NCI-H2227 (cell line): ENCODE results near the gene ZNF438.
A peak's percentile ranks its signal among the peaks of the same experiment; 100 is the strongest.
"Not testable (repeated sequence)": the region's sequence is repeated elsewhere in the genome, so short reads cannot be mapped to it uniquely, and the experiment has no call there.

Source experiments
- DNase-seq: peaks from one replicate; lab custom pipeline; 2025; ENCODE audit not compliant: unreplicated experiment; lab: John Stamatoyannopoulos, UW

Gene ZNF438

DNA sequence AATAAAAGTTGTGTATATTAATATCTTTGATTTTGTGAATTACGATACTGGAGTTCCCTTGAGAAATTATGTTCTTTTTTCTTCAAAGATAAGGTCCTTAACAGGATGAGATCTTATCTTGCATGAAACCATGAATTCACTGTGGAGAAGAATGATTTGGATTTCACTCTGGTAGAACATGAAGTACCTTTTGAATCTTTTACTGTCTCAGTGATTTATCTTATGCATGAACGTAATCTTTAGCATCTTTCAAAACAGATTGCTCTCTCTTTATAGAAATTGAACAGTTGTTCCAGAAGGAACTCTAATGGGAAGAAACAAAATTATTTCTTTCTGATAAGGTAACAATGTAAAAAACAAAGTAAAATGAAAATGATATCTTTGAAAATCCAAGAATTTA lies 11.0 kb upstream of the ZNF438 start:
- no peak for DNase-seq

DNA sequence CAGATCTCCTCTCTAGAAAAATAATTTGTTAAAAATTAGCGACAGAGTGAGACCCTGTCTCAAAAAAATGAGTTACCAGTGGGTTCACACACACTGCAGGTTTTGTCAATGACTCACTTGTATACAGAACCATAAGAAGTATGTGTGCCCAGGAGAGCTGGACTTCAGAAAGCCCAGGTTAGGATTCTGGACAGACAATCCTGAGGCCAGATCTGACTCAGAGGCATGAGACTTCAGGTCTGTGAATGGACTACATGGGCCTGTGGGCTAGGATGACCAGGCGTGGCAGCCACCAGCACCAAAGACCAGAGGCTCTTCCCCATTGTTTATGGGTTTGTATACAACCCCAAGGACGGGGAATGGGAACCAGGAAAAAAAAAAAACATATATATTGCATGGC lies 9.3 kb upstream of the ZNF438 start:
- no peak for DNase-seq

DNA sequence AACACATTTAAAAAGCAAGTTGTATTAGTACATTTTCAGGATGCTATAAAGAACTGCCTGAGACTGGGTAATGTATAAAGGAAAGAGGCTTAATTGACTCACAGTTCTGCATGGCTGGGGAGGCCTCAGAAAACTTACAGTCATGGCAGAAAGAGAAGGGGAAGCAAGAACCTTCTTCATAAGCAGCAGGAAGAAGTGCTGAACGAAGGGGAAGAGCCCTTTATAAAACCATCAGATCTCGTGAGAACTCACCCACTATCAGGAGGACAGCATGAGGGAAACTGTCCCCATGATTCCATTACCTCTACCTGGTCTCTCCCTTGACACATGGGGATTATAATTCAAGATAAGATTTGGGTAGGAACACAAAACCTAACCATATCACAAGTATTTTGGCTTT lies 7.3 kb upstream of the ZNF438 start:
- DNase-seq = not testable (repeated sequence)

DNA sequence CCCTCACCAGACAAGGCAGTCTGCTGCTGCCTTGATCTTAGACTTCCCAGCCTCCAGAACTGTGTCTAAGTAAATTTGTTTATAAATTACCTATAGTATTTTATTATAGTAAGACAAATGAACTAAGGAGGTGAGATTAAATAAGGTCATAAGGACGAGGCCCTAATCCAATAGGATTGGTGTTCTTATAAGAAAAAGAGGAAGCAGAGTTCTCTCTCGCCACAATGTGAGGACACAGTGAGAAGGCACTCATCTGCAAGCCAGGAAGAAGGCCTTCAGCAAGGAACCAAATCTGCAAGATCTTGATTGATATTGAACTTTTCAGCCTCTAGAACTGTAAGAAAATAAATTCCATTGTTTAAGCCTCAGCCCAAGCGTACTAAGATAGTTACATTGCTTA lies 6.1 kb upstream of the ZNF438 start:
- no peak for DNase-seq

DNA sequence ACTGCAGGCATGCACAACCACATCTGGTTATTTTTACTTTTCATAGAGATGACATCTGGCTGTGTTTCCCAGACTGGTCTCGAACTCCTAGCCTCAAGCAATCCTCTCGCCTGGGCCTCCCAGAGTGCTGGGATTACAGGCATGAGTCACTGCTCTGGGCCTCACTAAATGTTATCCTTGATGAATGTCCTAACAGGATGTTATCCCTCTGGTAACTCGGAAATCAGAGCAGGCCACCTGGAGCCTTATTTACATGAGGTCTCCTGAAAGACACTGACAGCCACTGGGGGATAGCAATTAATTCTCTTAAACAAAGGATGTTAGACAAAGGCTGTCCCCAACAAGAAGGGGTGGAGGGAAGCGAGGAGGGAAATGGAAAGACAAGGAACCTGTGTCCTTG lies 4.5 kb upstream of the ZNF438 start:
- no peak for DNase-seq

DNA sequence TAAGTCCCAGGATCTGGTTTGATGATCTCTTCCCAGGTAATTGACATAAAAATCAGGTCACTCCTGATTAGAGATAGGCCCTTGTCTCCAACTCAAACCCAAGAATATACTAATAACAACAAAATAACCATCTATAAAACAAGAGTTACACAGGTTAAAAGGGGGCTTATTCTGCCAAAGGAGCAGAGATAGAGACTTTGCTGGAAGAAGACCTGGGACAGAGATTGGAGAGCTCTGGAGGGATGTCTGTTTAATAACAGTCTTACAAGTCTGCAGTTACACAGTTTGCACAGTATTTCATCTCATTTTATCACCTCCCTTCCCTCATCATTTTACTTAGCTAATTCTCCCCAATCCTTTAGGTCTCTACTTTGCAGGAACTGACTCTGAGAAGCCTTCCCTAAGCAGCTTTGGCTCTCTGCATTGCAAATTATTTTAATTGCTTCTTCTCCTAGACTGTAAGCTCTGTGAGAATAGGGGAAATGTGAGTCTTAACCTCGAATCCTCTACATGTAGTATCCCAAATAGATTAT lies 3.7 kb upstream of the ZNF438 start:
- DNase-seq = no peak

DNA sequence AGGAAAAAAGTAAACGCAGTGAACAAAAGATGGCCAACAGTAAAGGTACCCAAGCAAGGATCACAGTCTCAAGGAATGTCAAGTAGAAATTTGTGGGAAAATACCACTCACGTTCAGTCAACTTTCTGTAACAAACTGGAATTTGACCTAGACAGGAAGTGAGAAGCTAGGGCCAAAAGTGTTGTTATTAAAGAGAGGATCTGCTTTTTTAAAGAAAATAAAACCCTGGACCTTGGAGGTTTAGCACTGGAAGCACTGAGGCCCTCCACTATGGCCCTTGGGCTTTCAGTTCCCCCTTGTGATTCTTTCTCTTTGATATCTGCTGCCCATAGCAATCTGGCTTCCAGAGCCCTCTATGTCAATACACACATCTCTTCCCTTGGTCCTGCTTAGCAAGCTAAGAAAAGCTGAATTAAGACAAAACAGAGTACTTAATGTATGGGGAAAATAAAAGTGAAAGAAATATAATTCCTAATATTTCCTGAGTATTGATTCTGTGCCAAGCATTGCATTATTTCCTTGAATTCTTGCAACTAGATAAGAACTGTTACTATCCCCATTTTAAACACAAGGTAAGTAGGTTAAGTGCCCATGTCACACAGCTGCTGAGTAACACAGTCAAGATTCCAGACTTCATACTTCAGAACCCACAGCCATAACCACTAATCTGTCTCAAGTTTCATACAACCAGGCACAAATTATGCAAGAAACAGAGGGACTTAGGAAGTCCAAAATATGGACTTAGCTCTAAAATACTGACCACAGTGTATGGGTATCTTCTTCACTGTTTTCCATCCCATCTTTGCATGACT lies 2.6 kb upstream of the ZNF438 start:
- no peak for DNase-seq

DNA sequence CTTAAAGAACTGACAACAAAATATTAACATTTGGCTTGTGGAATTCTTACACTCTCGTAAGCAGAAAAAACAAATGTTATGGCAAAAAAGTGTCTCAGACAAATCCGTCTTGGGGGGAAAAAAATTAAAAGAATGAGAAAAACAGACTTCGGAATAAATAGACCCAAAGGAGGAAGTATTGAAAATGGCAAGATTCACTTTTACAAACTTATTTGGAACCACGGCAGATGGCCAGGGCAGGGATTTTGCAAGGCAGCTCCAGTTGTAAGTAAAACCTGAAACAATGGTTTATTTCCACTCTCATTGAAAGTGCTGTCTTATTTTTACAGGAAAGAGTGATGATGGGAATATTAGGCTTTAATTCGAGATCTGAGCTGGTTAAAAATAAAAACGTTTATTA lies 1.5 kb upstream of the ZNF438 start:
- no peak for DNase-seq

DNA sequence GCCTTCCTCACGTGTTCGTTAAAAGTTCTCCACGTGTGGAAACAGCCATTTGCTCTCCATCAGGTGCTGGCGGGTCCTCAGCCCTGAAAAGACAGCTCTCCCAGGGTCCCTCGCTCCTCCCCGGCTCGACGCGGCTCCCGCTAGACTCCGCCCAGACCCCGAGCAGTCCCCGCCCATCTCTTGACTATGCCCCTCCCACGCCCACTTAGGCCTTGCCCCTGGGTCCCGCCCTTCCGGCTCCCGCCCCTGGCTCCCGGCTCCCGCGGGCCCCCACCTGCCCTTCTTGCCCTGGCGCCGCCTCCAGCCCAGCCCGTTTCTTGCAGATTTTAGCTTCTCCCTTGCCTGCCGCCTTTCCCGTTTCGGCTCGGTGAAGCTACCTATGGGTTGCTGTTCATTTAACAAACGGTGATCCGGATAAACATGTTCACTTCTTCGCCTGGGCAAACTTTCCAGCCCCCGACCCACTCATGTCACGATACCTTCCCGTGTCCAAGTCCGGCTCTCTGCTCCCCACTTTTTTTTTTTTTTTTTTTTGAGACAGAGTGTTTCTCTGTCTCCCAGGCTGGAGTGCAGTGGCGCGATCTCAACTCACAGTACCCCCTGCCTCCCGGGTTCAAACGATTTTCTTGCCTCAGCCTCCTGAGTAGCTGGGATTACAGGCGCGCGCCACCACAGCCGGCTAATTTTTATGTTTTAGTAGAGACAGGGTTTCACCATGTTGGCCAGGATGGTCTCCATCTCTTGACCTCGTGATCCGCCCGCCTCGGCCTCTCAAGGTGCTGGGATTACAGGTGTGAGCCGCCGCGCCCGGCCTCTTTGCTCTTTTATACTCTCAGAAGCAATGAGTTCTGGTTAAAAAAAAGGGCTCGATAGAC lies 830 bp upstream of the ZNF438 start:
- peak; percentile 92 for DNase-seq

DNA sequence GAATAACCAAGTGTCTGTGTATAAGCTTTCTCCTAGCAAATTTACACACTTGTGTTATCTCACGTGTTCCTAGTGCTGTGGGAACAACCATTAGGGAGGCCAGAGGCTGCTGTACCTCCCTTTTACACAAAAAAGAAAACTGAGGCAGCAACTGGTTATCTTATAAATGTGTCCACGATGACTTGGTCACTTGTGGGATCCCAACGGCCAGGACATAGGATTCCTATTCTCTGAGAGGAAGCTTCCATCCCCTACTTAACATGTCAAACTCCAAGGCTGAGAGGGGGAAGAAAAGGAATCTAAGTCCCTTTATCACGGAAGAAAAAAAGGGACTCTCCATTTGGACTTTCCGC lies 484 bp downstream of the ZNF438 start:
- DNase-seq = no peak

DNA sequence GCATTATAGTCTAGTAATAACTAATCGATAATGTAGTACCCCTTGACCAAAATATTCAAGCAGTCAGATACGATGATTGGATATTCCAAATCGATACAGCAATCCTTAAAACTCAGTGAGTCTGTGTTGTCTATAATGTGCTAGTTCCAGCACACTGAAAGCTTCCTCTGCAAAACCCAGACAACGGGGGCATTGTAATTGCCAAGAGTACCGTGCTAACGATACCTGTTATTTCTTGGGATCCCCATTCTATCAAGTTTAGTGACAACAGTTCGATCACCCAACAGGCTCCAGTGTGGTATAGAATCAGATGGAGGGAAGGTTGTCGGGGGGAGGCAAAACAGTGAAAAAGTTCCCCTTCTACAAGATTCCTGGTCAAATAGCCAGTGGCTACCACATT lies 865 bp downstream of the ZNF438 start:
- no peak for DNase-seq

DNA sequence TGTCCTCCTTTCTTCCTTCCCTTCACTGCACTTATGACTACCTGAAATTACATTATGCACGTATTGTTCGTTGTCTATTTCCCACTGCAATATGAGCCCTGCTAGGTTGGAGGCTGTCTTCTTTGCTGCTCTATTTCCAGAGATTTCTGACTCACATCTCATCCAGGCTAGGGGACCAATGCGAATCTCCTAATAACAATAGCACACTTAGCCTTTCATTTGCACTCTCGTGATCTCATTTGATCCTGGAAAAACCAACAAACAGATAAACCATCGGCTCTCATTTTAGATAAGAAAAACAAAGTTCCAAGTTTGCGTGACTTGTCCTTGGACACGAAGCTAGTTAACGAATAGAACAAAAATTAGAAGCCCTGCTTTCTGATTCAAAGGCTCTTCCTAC lies 1.4 kb downstream of the ZNF438 start:
- no peak for DNase-seq

DNA sequence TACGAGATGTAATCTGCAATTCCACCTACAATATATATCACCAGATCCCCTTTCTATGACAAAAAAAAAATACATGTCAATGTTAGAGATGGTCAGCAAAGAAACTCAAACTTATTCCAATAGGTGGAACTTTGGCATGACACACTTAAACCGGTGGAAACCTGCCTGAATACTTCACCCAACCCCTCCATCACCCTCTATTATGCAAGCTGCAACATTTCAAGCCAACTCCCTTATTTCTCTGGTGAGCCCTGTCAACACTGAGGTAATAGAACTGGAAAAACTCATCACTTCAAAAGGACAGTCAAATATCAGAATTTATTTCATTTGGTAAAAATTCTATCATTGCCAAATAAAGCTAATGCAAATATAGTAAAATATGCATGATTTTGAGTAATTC lies 3.6 kb downstream of the ZNF438 start:
- DNase-seq = no peak

DNA sequence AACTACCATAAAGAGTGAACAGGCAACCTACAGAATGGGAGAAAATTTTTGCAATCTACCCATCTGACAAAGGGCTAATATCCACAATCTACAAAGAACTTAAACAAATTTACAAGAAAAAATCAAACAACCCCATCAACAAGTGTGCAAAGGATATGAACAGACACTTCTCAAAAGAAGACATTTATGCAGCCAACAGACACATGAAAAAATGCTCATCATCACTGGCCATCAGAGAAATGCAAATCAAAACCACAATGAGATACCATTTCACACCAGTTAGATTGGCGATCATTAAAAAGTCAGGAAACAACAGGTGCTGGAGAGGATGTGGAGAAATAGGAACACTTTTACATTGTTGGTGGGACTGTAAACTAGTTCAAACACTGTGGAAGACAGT lies 5.4 kb downstream of the ZNF438 start:
- DNase-seq = not testable (repeated sequence)

DNA sequence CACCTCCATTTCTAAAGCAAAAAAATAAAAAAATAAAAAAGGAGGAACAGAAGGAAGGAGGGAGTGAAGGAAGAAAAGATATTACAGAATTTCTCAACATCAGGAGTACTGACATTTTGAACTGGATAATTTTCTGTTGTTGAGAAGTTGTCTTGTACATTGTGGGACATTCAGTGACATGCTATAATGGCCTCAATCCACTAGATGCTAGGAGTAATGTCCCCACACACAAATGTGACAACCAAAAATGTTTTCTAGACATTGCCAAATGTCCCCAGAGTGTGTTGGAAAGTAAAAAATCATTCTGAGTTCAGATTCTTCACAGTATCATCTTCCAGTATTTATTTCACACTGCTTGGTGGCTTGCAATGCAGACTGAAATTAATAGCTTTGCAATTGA lies 6.5 kb downstream of the ZNF438 start:
- no peak for DNase-seq

DNA sequence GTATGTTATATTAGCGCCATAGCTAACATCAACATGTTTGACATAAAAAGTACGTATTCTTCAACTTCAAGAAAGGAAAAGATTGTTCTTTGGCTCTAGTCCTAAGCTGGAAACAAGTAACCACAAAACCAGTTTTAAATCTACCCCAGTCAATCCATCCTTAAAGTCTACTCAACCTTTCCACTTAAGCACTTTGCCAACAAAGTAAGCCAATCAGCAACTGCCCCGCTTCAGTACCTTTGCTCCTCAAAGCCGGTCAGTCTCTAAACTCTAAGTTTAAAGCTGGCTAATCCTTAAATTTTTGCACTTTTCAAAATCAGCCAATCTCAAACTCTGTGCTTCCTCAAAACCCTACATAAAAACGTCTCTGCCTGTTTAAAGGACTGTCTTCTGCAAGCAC lies 8.1 kb downstream of the ZNF438 start:
- no peak for DNase-seq

DNA sequence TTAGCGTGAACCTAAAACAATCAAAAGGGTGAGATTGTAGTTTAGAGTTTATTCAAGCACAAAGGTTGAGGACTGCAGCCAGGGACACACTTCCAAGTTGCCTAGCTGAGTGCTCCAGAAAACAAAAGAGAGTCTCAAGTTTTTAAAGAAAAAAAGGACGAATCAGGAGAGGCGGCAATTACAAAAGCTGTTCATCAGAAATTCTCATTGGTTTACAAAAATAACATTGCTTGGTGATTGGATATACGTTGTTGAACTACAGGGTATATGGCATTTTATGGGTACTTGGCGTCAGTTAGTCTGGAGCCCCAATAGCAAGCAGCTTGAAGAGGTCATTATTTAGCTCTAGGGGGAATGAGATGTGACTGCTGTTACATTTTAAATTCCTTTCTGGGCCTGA lies 11.5 kb downstream of the ZNF438 start:
- no peak for DNase-seq

DNA sequence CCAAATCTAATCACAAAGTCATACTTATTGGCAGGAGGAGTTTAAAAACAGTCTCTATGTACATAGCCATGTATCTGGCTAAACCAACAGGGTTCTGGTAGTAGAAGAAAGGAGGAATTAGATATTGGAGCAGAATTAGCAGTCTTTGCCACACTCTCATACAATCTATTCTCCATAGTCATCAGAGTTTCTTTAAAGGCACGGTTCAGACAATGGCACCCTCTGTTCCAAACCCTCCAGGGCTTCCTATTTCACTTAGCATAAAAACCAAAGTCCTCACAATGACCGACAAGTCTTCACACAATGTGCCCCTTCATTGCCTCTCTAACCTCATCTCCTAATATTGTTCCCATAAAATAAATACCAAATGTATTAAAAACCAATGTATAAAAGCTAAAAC lies 12.7 kb downstream of the ZNF438 start:
- no peak for DNase-seq

DNA sequence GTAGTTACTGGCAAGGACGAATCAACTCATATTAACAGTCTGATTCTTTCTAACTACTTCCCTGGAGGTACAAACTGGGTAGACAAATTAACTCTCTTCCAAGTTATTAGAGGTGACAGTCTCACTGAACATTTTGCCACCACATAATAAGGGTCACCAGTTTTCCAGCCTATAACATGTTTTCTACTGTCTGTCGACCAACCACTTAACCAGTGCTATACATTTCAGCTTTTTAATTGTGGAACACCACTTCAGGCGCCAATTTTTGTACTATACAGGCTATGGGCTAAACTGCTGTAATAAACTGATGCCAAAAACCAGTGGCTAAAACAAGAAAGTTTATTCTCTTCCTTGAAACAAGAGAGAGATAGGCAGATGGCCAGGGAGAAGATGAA lies 13.3 kb downstream of the ZNF438 start:
- no peak for DNase-seq

DNA sequence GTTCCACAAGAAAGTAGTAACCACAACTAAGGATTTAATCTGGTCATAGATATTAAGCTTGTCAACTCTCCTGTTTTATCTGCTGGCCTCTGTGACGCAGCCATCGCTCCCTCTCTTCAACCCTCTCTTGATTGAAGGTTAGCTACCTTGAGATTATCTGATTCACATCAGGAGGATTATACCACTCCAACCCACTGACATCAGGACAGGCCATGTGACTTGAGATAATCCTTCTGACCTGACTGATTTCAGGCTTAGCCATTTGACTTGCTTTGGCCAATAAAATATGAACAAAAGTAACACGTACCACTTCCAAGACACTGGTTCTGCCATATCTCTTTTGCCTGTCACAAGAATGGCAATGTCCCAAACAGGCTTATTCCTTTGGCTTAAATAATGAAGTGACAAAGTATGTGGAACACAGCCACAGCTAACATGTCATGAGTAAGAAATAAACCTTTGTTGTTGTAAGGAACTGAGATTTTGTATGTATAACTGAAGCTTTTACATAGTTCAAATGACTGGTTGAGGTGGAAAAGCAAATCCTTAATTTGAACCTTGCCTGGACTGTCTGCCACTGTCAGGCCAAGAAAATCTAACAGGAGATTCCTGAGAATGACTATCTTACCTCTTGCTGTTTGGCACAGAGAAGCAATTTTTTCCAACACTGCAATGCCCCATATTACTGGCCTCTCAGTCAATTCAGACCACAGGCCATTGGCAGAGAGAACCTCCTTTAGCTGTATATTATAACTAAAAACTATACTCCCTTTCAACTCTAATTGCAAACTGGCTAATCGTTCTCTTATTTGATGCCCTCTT lies 13.9 kb downstream of the ZNF438 start:
- no peak for DNase-seq

DNA sequence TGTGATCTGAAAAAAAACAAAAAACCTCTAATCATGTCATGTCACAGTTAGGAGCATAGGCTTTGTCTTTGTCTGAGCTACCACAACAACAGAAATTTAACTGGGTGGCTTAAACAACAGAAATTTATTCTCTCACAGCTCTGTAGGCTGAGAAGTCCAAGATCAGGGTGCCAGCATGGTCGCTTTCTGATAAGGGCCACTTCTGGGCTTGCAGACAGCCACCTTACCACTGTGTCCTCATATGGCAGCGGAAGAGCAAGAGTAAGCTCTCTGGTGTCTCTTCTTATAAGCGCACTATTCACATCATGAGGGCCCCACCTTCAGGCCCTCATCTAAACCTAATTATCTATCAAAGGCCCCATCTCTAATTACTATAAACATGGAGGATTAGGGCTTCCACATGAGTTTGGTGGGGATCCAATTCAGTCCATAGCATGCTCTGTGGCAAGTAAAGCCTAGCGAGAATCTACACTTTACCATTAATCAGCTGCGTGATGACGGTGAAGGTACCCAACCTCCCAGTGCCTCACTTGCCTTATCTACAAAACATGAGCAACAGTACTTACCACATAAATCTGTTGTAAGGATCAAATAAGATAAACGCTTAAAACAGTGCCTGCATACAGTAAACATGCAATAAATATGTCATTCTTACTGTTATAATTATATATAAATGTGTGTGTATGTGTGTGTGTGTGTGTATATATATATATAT lies 17.3 kb downstream of the ZNF438 start:
- no peak for DNase-seq
